Subcutaneous adipose tissue (tissue), 4 donors: ENCODE data around the gene S100A4. TPM values are rescaled to one million over a fixed set of nuclear protein-coding genes. Genes with fewer than 3 reads are reported as not detected.

Experiments used
- total RNA-seq, 4 donors: library from RNA; depleted of rRNA; stranded (reverse); fragments of >200 nt; gene quantifications; one replicate each; pipeline ENCODE4 v1.1.0, GENCODE V29; 2016
- TF ChIP-seq, protein P1 (sequence below): fragments of 450-650 bp; IDR thresholded peaks from one replicate; pipeline ENCODE4 v1.5.1; 2016; ENCODE audit warnings: low read depth, mild to moderate bottlenecking, control low read depth, antibody characterized with exemption, moderate library complexity

Gene S100A4
- total RNA-seq, 4 donors from 2014 or later = 497 to 1,679 (median 1,241) TPM

DNA sequence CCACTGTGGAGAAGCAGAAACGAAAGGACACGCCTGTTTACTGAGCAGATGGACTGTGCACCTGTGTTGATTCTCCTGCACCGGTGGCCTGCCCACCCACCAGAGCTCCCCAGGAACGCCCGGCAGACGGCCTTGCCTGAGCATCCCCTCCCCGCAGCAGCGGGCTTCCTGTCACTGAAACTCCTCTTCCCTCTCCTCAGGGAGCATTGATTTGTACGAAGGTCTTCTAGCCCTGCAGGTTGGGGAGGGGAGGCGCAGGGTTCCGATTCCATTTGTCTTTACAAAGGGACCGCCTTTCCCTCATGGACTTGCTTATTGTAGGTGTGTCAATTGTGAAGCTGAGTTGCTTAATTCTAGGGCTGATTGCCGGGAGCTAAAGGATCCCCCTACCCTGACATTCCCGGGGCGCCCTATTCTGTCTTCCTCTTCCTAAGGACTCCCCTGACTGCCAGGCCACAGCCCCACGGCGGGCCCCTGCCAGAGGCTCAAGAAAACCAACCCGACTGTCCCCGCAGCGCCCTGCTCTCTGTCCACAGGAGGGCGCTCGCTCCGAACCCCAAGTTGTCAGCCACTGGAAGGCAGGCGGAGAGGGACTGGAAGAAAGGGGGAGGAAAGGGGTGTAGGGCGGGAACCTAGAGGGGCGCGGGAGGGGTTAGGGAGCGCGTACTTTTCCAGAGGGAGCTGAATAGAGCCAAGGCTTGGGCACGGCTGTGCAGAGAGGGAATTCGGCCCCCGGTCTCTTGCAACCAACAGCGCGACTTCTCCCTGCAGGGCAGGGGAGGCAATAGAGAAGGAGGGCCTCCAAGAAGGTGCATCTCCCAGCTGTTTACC is 12.6 kb downstream of the S100A4 start:
- TF ChIP-seq, protein P1, sequence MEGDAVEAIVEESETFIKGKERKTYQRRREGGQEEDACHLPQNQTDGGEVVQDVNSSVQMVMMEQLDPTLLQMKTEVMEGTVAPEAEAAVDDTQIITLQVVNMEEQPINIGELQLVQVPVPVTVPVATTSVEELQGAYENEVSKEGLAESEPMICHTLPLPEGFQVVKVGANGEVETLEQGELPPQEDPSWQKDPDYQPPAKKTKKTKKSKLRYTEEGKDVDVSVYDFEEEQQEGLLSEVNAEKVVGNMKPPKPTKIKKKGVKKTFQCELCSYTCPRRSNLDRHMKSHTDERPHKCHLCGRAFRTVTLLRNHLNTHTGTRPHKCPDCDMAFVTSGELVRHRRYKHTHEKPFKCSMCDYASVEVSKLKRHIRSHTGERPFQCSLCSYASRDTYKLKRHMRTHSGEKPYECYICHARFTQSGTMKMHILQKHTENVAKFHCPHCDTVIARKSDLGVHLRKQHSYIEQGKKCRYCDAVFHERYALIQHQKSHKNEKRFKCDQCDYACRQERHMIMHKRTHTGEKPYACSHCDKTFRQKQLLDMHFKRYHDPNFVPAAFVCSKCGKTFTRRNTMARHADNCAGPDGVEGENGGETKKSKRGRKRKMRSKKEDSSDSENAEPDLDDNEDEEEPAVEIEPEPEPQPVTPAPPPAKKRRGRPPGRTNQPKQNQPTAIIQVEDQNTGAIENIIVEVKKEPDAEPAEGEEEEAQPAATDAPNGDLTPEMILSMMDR = no peak

DNA sequence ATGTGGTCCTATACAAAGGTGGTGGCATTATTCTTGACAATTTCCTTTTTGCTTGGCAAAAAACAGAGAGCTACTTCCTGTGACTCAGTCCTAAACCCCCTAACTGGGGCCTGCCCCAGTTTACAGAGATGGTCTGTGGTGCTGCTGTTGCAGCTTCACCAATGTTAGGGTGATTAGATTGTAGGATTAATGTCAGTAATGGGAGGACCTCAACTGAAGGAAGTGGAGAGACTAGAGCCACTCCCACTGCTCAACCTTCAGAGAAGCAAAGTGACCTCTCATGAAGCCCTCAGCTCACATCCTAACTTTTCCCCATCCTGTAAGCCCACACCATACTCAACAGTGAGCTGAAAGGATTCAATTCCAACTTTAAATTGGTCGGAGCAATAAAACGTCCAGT is 13.4 kb downstream of the S100A4 start:
- TF ChIP-seq, protein P1 = no peak

DNA sequence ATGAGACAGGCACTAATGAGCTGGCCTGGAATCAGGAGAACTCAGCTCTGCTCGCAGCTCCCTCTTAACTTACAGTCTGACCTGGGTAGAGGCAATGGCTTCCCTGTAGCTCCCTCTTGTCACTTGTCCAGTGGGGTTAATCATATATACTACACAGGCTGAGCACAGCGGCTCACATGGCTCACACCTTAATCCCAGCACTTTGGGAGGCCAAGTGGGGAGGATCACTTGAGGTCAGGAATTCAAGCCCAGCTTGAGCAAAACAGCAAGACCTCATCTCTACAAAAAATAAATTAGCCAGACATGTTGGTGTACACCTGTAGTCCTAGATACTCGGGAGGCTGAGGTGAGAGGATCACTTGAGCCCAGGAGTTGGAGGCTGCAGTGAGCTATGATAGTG is 14.0 kb downstream of the S100A4 start:
- TF ChIP-seq, protein P1 = no peak

DNA sequence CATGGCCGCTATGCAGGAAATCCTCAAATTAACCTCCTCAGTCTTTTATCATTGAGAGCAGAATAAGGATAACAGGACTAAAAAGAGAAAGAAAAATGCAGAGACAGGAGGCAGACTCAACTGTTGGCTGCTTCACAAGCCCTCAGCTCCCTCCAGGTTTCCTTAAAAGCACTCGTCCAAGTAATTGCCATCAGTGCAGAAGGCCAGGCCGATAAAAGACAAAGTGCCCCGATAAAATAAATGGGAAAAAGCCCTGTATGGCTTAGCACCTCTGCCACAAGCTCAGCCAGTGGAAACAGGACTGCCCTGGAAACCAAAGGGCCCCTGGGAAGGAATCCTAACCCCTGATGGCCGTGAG is 17.9 kb downstream of the S100A4 start:
- TF ChIP-seq, protein P1 = no peak

DNA sequence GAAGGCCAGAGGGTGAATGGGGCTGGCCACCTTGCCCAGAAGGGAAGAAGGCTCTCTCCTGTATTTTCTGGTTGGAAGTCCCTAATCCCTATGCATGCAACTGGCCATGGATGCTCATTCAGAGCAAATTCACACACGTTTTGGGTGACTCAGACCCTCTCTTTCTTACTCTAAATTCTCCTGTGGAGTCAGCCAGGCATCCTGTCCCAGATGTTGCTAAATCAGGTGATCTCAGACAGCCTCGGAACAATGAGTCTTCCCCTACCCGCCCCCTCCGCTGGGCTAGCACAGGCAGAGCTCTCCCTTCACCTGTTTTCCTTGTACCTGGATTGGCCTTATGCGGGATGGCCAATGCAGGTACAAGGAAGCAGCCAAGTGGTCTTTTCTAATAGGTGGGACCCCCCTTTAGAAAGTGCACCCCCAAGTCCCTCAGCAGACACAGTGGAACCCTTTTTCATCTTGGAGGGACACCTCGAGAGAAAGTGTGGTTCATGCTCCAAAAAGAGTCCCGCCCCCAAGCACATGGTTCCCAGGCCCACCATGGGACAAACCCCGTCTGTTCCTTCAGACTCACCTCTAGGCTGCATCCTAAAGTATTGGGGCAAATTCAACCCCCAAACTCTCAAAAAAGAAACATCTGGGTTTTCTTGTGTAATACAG is 18.5 kb downstream of the S100A4 start:
- TF ChIP-seq, protein P1 = no peak

DNA sequence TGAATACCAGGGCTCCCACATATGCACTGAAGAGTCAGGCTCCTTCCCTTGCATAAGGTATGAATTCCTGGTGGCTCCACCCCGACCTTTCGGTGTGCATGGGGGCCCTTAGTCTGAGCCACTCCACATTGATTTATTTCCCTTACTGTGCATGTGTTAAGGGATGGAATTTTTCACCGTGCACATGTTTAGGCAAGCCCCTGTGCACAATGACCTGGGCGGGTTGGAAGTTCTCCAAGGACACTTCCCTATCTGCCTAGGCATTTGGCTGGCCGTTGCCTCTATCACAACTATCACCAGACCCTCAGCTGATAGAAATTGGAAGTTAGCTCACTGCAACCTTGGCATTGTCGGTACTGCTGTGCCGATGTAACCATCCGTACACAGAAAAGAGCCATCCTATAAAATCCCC is 19.5 kb downstream of the S100A4 start:
- TF ChIP-seq, protein P1 = no peak

DNA sequence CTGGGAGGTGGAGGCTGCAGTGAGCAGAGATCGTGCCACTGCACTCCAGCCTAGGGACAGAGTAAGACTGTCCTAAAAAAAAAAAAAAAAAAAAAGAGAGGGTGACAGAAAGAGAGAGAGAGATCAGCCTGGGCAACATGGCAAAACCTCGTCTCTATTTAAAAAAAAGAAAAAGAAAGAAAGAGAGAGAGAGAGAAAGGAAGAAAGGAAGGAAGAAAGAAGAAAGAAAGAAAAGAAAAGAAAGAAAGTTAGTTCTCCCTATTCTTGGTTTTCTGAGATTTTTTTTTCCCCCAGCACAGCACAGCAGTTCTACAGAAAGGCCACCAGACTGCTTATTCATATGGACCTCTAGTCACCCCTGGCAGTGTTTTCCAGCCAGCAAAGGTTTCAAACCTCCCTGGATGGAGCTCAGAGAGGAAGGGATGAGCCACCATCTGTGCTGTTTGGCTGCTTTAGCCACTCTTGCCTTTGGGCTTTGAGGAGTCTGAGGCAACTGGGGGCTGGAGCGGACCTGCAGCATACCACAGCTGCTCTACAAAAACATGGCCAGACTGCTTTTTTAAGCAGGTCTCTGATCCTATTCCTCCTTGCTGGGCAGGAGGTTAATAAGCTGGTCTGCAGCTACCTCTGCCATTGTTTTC is 20.4 kb downstream of the S100A4 start:
- TF ChIP-seq, protein P1 = no peak
